Measurements from ENCODE around the gene POU5F1. TPM values are rescaled to one million over a fixed set of nuclear protein-coding genes. Genes with fewer than 3 reads are reported as not detected.

The POU5F1 gene
- total RNA-seq, 1 experiment from 2014 or later: not detected

DNA sequence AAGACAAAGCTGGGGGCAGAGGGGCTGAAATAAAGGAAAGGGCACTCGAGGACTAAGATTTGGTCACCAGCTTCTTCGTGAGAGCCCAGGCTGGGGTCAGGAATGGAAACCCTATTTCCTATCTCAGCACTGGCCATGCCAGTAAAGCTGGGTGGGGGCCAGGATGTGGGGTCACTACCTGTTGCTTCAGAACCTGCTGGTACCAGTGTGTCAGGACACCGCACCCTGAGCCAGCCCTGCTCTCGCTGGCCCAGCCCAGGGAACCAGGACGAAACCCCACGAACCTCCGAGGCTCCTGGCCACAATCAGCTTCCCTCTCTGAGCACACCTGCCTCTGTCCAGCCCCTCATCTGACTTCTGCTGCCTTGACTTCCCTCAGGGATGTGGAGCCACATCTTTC lies 52.3 kb downstream of the POU5F1 start:
- Histone ChIP-seq H3K4me3 (ENCODE audit: low read depth, low read length, poor library complexity, severe bottlenecking) (no peak overlapping the region), H3K9me3 (ENCODE audit: low read depth, low read length, poor library complexity, severe bottlenecking) (no peaks in the 10 kb centered on the region), H3K4me1 (ENCODE audit: insufficient read depth, low read length, poor library complexity, severe bottlenecking) (peaks cover 6% of the 10 kb centered on the region), H3K36me3 (ENCODE audit: insufficient read depth, low read length, poor library complexity, severe bottlenecking) (no peaks in the 10 kb centered on the region), H3K27ac (ENCODE audit: low read depth, low read length, poor library complexity, severe bottlenecking) (no peak overlapping the region), H3K27me3 (replicated peaks; ENCODE audit: insufficient read depth, low read depth, low read length, poor library complexity) (no peaks in the 10 kb centered on the region)
- no peak for DNase-seq (ENCODE audit: low spot score)
- ChIA-PET POLR2A (ENCODE audit: low non-redundant PET) (no interaction called here), CTCF (no interaction called here)
- no TSS peak for BruUV-seq (replicated peaks)
- no peak for TF ChIP-seq EZH2 (IDR thresholded peaks at IDR 0.05; ENCODE audit: borderline replicate concordance, low read depth, low read length, poor library complexity, severe bottlenecking)
- TF ChIP-seq, protein P1, sequence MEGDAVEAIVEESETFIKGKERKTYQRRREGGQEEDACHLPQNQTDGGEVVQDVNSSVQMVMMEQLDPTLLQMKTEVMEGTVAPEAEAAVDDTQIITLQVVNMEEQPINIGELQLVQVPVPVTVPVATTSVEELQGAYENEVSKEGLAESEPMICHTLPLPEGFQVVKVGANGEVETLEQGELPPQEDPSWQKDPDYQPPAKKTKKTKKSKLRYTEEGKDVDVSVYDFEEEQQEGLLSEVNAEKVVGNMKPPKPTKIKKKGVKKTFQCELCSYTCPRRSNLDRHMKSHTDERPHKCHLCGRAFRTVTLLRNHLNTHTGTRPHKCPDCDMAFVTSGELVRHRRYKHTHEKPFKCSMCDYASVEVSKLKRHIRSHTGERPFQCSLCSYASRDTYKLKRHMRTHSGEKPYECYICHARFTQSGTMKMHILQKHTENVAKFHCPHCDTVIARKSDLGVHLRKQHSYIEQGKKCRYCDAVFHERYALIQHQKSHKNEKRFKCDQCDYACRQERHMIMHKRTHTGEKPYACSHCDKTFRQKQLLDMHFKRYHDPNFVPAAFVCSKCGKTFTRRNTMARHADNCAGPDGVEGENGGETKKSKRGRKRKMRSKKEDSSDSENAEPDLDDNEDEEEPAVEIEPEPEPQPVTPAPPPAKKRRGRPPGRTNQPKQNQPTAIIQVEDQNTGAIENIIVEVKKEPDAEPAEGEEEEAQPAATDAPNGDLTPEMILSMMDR (conservative IDR thresholded peaks at IDR 0.05; ENCODE audit: low read depth, low read length): no peak
- intact Hi-C loops (cut with micrococcal nuclease; ENCODE audit: unreplicated experiment): no loop called here

DNA sequence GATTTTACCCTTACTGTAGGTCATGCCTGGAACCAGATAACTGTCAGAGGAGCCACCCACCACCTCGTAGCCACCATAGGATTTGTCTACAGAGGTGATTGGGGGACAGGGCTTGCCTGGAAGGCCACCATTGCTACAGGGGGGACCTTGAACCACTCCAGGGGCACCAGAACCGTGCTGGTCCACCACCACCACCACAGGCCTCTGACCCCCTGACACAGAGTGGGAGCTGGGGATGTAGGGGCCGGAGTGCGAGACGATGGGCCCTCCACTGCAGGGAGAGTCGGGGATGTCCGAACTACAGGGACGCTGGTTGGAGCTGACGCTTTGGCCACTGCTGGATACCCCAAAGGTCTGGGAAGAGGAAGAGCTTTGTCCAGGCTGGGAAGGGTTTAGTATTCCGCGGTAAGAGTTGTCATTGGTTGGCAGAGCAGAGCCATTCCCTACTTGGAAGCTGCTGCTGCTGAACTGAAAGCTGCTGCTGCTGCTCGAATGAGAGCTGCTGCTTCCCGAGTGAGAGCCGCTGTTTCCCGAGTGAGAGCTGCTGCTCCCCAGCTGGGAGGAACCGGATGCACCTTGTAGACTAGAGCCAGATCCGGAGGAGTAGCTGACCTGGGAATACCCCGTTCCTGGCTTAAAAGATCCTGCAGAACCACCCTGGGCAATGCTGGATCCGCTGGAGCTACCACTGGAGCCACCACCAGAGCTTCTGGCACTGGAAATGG lies 53.7 kb downstream of the POU5F1 start:
- TF ChIP-seq EZH2 (IDR thresholded peaks at IDR 0.05; ENCODE audit: borderline replicate concordance, low read depth, low read length, poor library complexity, severe bottlenecking): no peak
- TF ChIP-seq, protein P1 (conservative IDR thresholded peaks at IDR 0.05; ENCODE audit: low read depth, low read length): no peak
- no peaks in the 10 kb centered on the region for H3K36me3 ChIP-seq (ENCODE audit: insufficient read depth, low read length, poor library complexity, severe bottlenecking)
- POLR2A ChIA-PET (ENCODE audit: low non-redundant PET): interaction anchor here (0.5 to 0.6 kb wide), 2 partner anchors 13 to 250 kb away, joined by 3 to 4 read pairs; no protein-coding TSS in a partner anchor
- no peaks in the 10 kb centered on the region for H3K27me3 ChIP-seq (replicated peaks; ENCODE audit: insufficient read depth, low read depth, low read length, poor library complexity)
- intact Hi-C loops (cut with micrococcal nuclease; ENCODE audit: unreplicated experiment): no loop called here
- H3K9me3 ChIP-seq (ENCODE audit: low read depth, low read length, poor library complexity, severe bottlenecking): no peaks in the 10 kb centered on the region
- DNase-seq (ENCODE audit: low spot score): no peak
- CTCF ChIA-PET: interaction anchor here (1.5 kb wide), 1 partner anchor 29 kb away, joined by 5 read pairs; no protein-coding TSS in a partner anchor
- no peak overlapping the region for H3K4me3 ChIP-seq (ENCODE audit: low read depth, low read length, poor library complexity, severe bottlenecking)
- H3K27ac ChIP-seq (ENCODE audit: low read depth, low read length, poor library complexity, severe bottlenecking): no peak overlapping the region
- BruUV-seq (replicated peaks): no TSS peak
- H3K4me1 ChIP-seq (ENCODE audit: insufficient read depth, low read length, poor library complexity, severe bottlenecking): peaks cover 6% of the 10 kb centered on the region

DNA sequence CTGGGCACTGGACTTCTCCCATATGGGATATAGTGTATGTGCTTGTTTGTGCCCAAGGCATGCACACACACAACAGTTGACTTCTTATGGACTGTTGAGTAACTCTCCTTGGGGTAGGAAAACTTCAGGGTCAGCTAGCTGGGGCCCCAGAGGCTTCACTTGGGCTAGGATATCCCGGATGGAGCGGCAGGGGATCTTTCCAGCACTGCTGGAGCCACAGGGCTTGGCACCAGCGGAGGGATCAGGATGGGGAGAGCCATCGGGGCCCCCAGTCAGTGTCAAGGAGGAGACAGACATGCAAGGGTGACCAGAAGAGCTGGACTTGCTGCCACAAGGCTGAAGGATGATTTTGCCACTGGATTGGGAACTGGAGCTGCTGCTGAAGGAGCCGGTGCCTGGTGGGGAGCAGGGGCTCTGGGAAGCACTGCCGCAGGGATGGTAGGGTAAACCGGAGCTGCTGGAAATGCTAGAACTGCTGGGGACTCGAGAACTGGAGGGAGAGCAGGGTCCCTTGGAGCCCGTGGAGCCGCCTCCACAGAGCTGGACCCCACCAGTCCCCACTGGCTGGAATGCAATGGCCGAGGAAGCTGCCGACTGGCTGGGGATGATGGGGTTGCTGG lies 54.4 kb downstream of the POU5F1 start:
- intact Hi-C loops (cut with micrococcal nuclease; ENCODE audit: unreplicated experiment): no loop called here
- POLR2A ChIA-PET (ENCODE audit: low non-redundant PET): no interaction called here
- TF ChIP-seq, protein P1 (conservative IDR thresholded peaks at IDR 0.05; ENCODE audit: low read depth, low read length): no peak
- TF ChIP-seq EZH2 (IDR thresholded peaks at IDR 0.05; ENCODE audit: borderline replicate concordance, low read depth, low read length, poor library complexity, severe bottlenecking): no peak
- Histone ChIP-seq H3K4me1 (ENCODE audit: insufficient read depth, low read length, poor library complexity, severe bottlenecking) (peaks cover 6% of the 10 kb centered on the region), H3K9me3 (ENCODE audit: low read depth, low read length, poor library complexity, severe bottlenecking) (no peaks in the 10 kb centered on the region), H3K4me3 (ENCODE audit: low read depth, low read length, poor library complexity, severe bottlenecking) (no peak overlapping the region), H3K36me3 (ENCODE audit: insufficient read depth, low read length, poor library complexity, severe bottlenecking) (no peaks in the 10 kb centered on the region), H3K27ac (ENCODE audit: low read depth, low read length, poor library complexity, severe bottlenecking) (no peak overlapping the region), H3K27me3 (replicated peaks; ENCODE audit: insufficient read depth, low read depth, low read length, poor library complexity) (no peaks in the 10 kb centered on the region)
- no peak for DNase-seq (ENCODE audit: low spot score)
- CTCF ChIA-PET: interaction anchor here (1.5 kb wide), 1 partner anchor 29 kb away, joined by 5 read pairs; no protein-coding TSS in a partner anchor
- BruUV-seq (replicated peaks): no TSS peak

Measured in A673 (cell line).